Sigmoid colon (tissue), 4 donors: ENCODE measurements around the gene CTR9.

Experiments
- CTCF ChIP-seq, 4 experiments: fragments of 450-650 bp in 3 of 4; fragments of 200-600 bp in 1 of 4; IDR thresholded peaks; one replicate each; pipeline ENCODE4 v1.5.1; 2016 to 2019; ENCODE audit warnings: antibody characterized with exemption in 4 of 4, mild to moderate bottlenecking in 3 of 4, moderate library complexity in 2 of 4
- EP300 ChIP-seq, 4 donors: sonication (generic); formaldehyde crosslinking; IDR thresholded peaks; one replicate each; pipeline ENCODE4 v1.6.1; 2017; ENCODE audit warnings: antibody characterized with exemption in 4 of 4
- POLR2A ChIP-seq, 2 donors: fragments of 450-650 bp; IDR thresholded peaks; one replicate each; pipeline ENCODE4 v1.6.1; 2016; ENCODE audit warnings: antibody characterized with exemption in 2 of 2, mild to moderate bottlenecking in 2 of 2, moderate library complexity in 2 of 2
- POLR2AphosphoS5 ChIP-seq, 4 donors: sonication (generic); formaldehyde crosslinking; IDR thresholded peaks; one replicate each; pipeline ENCODE4 v1.6.1; 2017; ENCODE audit warnings: antibody characterized with exemption in 4 of 4

- TF ChIP-seq CTCF (IDR thresholded peaks at IDR 0.05): no peak
- no peak for TF ChIP-seq EP300 (IDR thresholded peaks at IDR 0.05)
- no peak for TF ChIP-seq POLR2A (IDR thresholded peaks at IDR 0.05)
- TF ChIP-seq POLR2AphosphoS5 (IDR thresholded peaks at IDR 0.05): no peak
These were observed 72.1 kb downstream of the CTR9 start for GRCh38 chr11:10823152-10823579.
